HG02588 (cell line): ENCODE results near the gene AKNAD1.

Experiments
- ATAC-seq: cut with Tn5 transposase; IDR thresholded peaks from one replicate; pipeline ENCODE4 v1.9.1; 2021; ENCODE audit warnings: mild to moderate bottlenecking, moderate library complexity; ENCODE audit not compliant: unreplicated experiment

The AKNAD1 gene

GRCh38 chr1:108865316-108865910, 8.5 kb upstream of the AKNAD1 start:
- no peak for ATAC-seq

- no peak for ATAC-seq
These were observed 7.1 kb upstream of the AKNAD1 start for GRCh38 chr1:108863984-108864383.

- no peak for ATAC-seq
These were observed 6.0 kb upstream of the AKNAD1 start for GRCh38 chr1:108862698-108863477.

- ATAC-seq, result no peak
These were observed 5.2 kb upstream of the AKNAD1 start for GRCh38 chr1:108862017-108862610.

- no peak for ATAC-seq
These were observed 4.7 kb upstream of the AKNAD1 start for GRCh38 chr1:108861566-108861965.

- ATAC-seq, result no peak
These were observed 3.5 kb upstream of the AKNAD1 start for GRCh38 chr1:108860190-108860907.

- no peak for ATAC-seq
These were observed 1.5 kb upstream of the AKNAD1 start for GRCh38 chr1:108858230-108858950.

- no peak for ATAC-seq
These were observed 2.5 kb downstream of the AKNAD1 start for GRCh38 chr1:108854221-108855019.

GRCh38 chr1:108852221-108852975, 4.5 kb downstream of the AKNAD1 start:
- no peak for ATAC-seq

GRCh38 chr1:108851567-108851966, 5.3 kb downstream of the AKNAD1 start:
- no peak for ATAC-seq

GRCh38 chr1:108850929-108851328, 6.0 kb downstream of the AKNAD1 start:
- ATAC-seq, result no peak

GRCh38 chr1:108848806-108849205, 8.1 kb downstream of the AKNAD1 start:
- no peak for ATAC-seq

- ATAC-seq, result no peak
These were observed 9.4 kb downstream of the AKNAD1 start for GRCh38 chr1:108847494-108847893.

- no peak for ATAC-seq
These were observed 10.9 kb downstream of the AKNAD1 start for GRCh38 chr1:108845991-108846390.

- ATAC-seq, result no peak
These were observed 11.4 kb downstream of the AKNAD1 start for GRCh38 chr1:108845446-108845845.

GRCh38 chr1:108843390-108844137, 13.3 kb downstream of the AKNAD1 start:
- no peak for ATAC-seq

GRCh38 chr1:108842525-108843181, 14.2 kb downstream of the AKNAD1 start:
- no peak for ATAC-seq

- no peak for ATAC-seq
These were observed 15.2 kb downstream of the AKNAD1 start for GRCh38 chr1:108841703-108842102.
